Loucy (cell line): ENCODE results near the gene PRKN.

Source experiments
- EZH2phosphoT487 ChIP-seq: fragments of 200-600 bp; IDR thresholded peaks from 2 replicates; pipeline ENCODE4 v1.6.1; 2018; ENCODE audit warnings: antibody characterized with exemption, mild to moderate bottlenecking, moderate library complexity, borderline replicate concordance
- TF ChIP-seq, protein P1 (sequence below): fragments of 200-600 bp; sonication (generic); conservative IDR thresholded peaks from 2 replicates; pipeline ENCODE4 v1.5.1; 2014; ENCODE audit warnings: mild to moderate bottlenecking, antibody characterized with exemption, low read length

DNA sequence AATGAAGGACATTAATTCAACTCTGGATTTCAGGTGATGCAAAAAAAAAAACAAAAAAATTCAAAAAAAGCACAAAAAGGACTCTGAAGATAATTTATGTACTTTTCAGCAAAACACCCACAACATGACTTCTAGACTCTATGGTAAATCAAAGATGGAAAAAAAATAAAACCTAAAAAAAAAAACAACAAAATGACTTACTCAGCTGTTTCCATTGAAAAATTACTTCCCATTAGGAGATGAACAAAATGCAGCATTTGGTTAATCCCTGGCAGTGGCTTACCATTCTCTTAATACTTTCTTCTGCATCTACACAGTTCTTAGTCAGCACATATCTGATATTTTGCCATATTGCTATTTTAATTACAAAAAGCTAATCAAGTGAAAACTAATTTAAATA, 572.6 kb downstream of the PRKN start:
- TF ChIP-seq, protein P1, sequence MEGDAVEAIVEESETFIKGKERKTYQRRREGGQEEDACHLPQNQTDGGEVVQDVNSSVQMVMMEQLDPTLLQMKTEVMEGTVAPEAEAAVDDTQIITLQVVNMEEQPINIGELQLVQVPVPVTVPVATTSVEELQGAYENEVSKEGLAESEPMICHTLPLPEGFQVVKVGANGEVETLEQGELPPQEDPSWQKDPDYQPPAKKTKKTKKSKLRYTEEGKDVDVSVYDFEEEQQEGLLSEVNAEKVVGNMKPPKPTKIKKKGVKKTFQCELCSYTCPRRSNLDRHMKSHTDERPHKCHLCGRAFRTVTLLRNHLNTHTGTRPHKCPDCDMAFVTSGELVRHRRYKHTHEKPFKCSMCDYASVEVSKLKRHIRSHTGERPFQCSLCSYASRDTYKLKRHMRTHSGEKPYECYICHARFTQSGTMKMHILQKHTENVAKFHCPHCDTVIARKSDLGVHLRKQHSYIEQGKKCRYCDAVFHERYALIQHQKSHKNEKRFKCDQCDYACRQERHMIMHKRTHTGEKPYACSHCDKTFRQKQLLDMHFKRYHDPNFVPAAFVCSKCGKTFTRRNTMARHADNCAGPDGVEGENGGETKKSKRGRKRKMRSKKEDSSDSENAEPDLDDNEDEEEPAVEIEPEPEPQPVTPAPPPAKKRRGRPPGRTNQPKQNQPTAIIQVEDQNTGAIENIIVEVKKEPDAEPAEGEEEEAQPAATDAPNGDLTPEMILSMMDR = no peak
- no peak for TF ChIP-seq EZH2phosphoT487
